ENCODE data around the gene ZNF93. TPM values are rescaled to one million over a fixed set of nuclear protein-coding genes. Genes with fewer than 3 reads are reported as not detected.

Gene ZNF93
- total and polyA plus RNA-seq, 2 of the 4 experiments (the other 2 are of a cell fraction), result 3.7 to 10.6 TPM

- intact Hi-C loops (cut with micrococcal nuclease) (no loop called here), in situ Hi-C loops (cut with MboI; ENCODE audit: low sequenced_read_pairs) (no loop called here), dilution Hi-C loops (cut with HindIII; ENCODE audit: low sequenced_read_pairs, unreplicated experiment) (no loop called here)
- BruUV-seq (replicated peaks), result no TSS peak
- Histone ChIP-seq H3K4me2 (ENCODE audit: low read depth, low read length) (no peak overlapping the region), H3K36me3 (ENCODE audit: control insufficient read depth, insufficient read depth, low read length) (no peaks in the 10 kb centered on the region), H3K79me1 (ENCODE audit: low read depth in 1 of 2, low read length in 2 of 2) (no peaks in the 10 kb centered on the region), H3K9me3 (ENCODE audit: control insufficient read depth, insufficient read depth, low read length) (peaks cover 14% of the 10 kb centered on the region), H3K14ac (replicated peaks; ENCODE audit: low read depth, low read length) (no peak overlapping the region), H2BK120ac (ENCODE audit: low read depth, low read length) (no peak overlapping the region), H3K9ac (ENCODE audit: low read depth, low read length) (no peak overlapping the region), H3K4ac (ENCODE audit: low read depth, low read length) (no peak overlapping the region), H2AFZ (replicated peaks; ENCODE audit: low read length, poor library complexity) (no peak overlapping the region), H2BK15ac (ENCODE audit: low read depth, low read length) (no peak overlapping the region), H3K23ac (ENCODE audit: low read depth, low read length) (no peak overlapping the region), H3K18ac (ENCODE audit: low read depth, low read length) (no peak overlapping the region), H4K5ac (ENCODE audit: low read depth, low read length) (no peak overlapping the region), H4K8ac (ENCODE audit: low read depth in 2 of 2, low read length in 2 of 2) (no peak overlapping the region), H3K27me3 (ENCODE audit: control insufficient read depth, insufficient read depth, low read length) (no peaks in the 10 kb centered on the region), H2AK5ac (ENCODE audit: low read depth, low read length) (no peak overlapping the region), H3K4me3 (ENCODE audit: insufficient read depth, low read depth, low read length) (no peak overlapping the region), H3K9me1 (ENCODE audit: insufficient read depth, low read length) (no peaks in the 10 kb centered on the region), H3K4me1 (ENCODE audit: control insufficient read depth, insufficient read depth, low read length) (no peaks in the 10 kb centered on the region), H3K27ac (ENCODE audit: insufficient read depth, low read length) (no peak overlapping the region), H2BK5ac (ENCODE audit: low read depth, low read length, poor library complexity, severe bottlenecking) (no peak overlapping the region), H2BK20ac (ENCODE audit: low read depth, low read length) (no peak overlapping the region), H4K91ac (ENCODE audit: insufficient read depth, low read depth, low read length) (no peak overlapping the region), H3K56ac (ENCODE audit: extremely low read depth, insufficient read depth, low read length) (no peak overlapping the region), H2AK9ac (replicated peaks; ENCODE audit: low read depth, low read length, poor library complexity) (no peak overlapping the region), H4K20me1 (ENCODE audit: insufficient read depth, low read length) (no peaks in the 10 kb centered on the region)
- DNase-seq (no peak), ATAC-seq (ENCODE audit: low read depth) (no peak)
- WGBS, 2 experiments (ENCODE audit: extremely low coverage in 2 of 2, insufficient read length in 1 of 2), result no CpG with 5 or more reads among the region's 2 CpGs
- CTCF ChIA-PET, result no interaction called here
- TF ChIP-seq POLR2A (IDR thresholded peaks at IDR 0.05; ENCODE audit: low read depth, low read length), result no peak
- TF ChIP-seq RFX5 (IDR thresholded peaks at IDR 0.05; ENCODE audit: low read depth, low read length), result no peak
- no peak for TF ChIP-seq BHLHE40 (IDR thresholded peaks at IDR 0.05; ENCODE audit: low read depth, low read length)
- no peak for TF ChIP-seq CEBPB (IDR thresholded peaks at IDR 0.05; ENCODE audit: low read depth, low read length)
- no peak for TF ChIP-seq ELK1 (IDR thresholded peaks at IDR 0.05; ENCODE audit: borderline replicate concordance, low read depth, low read length)
- no peak for TF ChIP-seq CTCF (conservative IDR thresholded peaks at IDR 0.05; ENCODE audit: low read depth, low read length)
- no peak for TF ChIP-seq RCOR1 (IDR thresholded peaks at IDR 0.05; ENCODE audit: insufficient replicate concordance, low read length)
- TF ChIP-seq MXI1 (IDR thresholded peaks at IDR 0.05; ENCODE audit: borderline replicate concordance, low read depth, low read length), result no peak
- TF ChIP-seq SMC3 (IDR thresholded peaks at IDR 0.05; ENCODE audit: low read depth, low read length), result no peak
- no peak for TF ChIP-seq FOS (IDR thresholded peaks at IDR 0.05; ENCODE audit: low read depth, low read length)
- TF ChIP-seq MAZ (IDR thresholded peaks at IDR 0.05; ENCODE audit: borderline replicate concordance, low read depth, low read length), result no peak
- TF ChIP-seq, protein P1, sequence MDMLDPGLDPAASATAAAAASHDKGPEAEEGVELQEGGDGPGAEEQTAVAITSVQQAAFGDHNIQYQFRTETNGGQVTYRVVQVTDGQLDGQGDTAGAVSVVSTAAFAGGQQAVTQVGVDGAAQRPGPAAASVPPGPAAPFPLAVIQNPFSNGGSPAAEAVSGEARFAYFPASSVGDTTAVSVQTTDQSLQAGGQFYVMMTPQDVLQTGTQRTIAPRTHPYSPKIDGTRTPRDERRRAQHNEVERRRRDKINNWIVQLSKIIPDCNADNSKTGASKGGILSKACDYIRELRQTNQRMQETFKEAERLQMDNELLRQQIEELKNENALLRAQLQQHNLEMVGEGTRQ (IDR thresholded peaks at IDR 0.05; ENCODE audit: low read depth, low read length), result no peak
- no peak for TF ChIP-seq RAD21 (IDR thresholded peaks at IDR 0.05; ENCODE audit: low read length)
- no peak for TF ChIP-seq MAFK (IDR thresholded peaks at IDR 0.05; ENCODE audit: low read depth, low read length)
- TF ChIP-seq CHD1 (IDR thresholded peaks at IDR 0.05; ENCODE audit: low read depth, low read length), result no peak
- no peak for TF ChIP-seq NFE2L2 (IDR thresholded peaks at IDR 0.05; ENCODE audit: low read depth, low read length)
- POLR2A ChIA-PET (ENCODE audit: unreplicated experiment), result no interaction called here
These were observed 42.0 kb upstream of the ZNF93 start for GRCh38 chr19:19858751-19859150.
